ENCODE data around the gene DAD1. TPM values are rescaled to one million over a fixed set of nuclear protein-coding genes. Genes with fewer than 3 reads are reported as not detected.

DAD1 gene
- total RNA-seq, 1 donor from 2014 or later: 186 TPM

DNA sequence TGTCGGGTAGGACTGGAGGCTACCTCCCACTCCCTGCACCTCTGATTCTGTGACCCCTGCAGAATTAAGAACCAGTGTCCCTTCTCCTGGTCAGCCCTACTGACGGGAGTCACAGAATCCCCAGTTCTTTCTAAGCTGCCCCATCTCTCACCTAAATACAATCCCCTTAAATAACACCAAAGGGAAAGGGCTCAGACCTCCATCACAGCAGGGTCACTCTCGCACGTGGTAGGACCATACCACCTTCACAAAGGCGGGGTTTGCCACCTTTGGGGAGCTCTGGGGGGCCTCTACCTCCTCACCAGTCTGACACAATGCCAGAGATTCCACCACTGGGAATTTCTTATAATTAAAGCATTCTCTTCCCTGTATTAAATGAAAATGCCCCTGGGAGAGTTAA is 35.6 kb downstream of the DAD1 start:
- H3K27me3 ChIP-seq: no peaks in the 10 kb centered on the region
- H3K27ac ChIP-seq: no peak overlapping the region
- H3K36me3 ChIP-seq: no peaks in the 10 kb centered on the region
- TF ChIP-seq, protein P1, sequence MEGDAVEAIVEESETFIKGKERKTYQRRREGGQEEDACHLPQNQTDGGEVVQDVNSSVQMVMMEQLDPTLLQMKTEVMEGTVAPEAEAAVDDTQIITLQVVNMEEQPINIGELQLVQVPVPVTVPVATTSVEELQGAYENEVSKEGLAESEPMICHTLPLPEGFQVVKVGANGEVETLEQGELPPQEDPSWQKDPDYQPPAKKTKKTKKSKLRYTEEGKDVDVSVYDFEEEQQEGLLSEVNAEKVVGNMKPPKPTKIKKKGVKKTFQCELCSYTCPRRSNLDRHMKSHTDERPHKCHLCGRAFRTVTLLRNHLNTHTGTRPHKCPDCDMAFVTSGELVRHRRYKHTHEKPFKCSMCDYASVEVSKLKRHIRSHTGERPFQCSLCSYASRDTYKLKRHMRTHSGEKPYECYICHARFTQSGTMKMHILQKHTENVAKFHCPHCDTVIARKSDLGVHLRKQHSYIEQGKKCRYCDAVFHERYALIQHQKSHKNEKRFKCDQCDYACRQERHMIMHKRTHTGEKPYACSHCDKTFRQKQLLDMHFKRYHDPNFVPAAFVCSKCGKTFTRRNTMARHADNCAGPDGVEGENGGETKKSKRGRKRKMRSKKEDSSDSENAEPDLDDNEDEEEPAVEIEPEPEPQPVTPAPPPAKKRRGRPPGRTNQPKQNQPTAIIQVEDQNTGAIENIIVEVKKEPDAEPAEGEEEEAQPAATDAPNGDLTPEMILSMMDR (IDR thresholded peaks at IDR 0.05): no peak
- no peak overlapping the region for H3K4me3 ChIP-seq
- H3K9me3 ChIP-seq: no peaks in the 10 kb centered on the region
- peaks cover 0 to 11% of the 10 kb centered on the region in 2 donors for H3K4me1 ChIP-seq
- DNase-seq (ENCODE audit: low spot score in 2 of 2): peak in 1 of 2 donors; percentile 42
- intact Hi-C loops (cut with DNase I): loop anchor here (10.0 kb wide), 2 partner anchors 239 to 501 kb away; partner anchors contain the start of gene CDH24

DNA sequence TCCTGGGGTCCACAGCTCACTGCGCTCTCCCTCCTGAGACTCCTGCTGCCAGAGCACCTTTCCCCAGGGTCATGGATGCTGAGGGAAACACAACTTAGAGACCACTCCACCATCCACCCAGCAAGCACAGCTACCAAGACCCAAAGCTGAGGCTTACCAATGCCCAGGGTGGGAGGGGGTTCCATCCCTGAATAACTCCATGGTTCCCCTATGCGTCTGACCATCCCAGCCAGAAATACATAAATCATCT is 36.3 kb downstream of the DAD1 start:
- Histone ChIP-seq H3K27ac (no peak overlapping the region), H3K4me3 (no peak overlapping the region), H3K9me3 (no peaks in the 10 kb centered on the region), H3K27me3 (no peaks in the 10 kb centered on the region), H3K4me1 (peaks cover 0 to 12% of the 10 kb centered on the region in 2 donors), H3K36me3 (no peaks in the 10 kb centered on the region)
- intact Hi-C loops (cut with DNase I): loop anchor here (10.0 kb wide), 2 partner anchors 238 to 502 kb away; partner anchors contain the start of gene CDH24
- peak in 1 of 2 donors; percentile 42 for DNase-seq (ENCODE audit: low spot score in 2 of 2)
- TF ChIP-seq, protein P1 (IDR thresholded peaks at IDR 0.05): no peak

DNA sequence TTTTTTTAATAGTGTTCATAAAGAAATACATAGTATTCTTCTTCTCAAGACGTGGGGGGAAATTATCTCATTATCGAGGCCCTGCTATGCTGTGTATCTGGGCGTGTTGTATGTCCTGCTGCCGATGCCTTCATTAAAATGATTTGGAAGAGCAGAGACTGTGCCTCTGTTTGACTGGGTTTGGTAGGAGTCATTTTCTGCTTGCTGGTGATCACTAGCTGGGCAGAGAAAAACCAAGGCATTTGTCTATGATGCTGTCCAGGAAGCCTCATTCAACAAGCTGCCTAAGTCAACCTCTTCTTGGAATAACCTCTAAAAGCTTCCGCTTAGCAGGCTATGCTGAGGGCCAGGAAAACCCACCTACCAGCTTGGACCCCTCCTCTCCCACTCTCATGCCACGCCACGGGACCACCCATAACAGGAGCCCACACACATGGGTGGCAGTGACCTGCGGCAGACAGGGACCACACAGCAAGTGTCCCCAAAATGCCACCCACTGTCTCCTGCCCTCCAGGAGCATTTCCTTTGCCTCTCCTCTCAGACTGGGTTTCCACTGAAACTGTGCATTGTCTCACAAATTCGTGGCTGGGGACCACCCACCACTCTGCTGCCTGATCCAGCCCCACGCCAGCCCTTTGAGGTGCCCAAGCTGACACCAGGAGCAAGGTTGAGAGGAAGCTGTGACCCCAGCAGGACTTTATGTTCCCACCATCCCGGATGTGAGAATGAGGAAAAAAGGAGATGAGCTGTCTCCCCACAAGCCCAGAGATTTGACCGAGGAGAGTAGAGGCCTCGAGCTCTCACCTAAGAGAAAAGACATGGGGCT is 36.8 kb downstream of the DAD1 start:
- peak in 1 of 2 donors; percentile 43 for DNase-seq (ENCODE audit: low spot score in 2 of 2)
- Histone ChIP-seq H3K36me3 (no peaks in the 10 kb centered on the region), H3K9me3 (no peaks in the 10 kb centered on the region), H3K27ac (no peak overlapping the region), H3K4me3 (no peak overlapping the region), H3K4me1 (peaks cover 0 to 11% of the 10 kb centered on the region in 2 donors), H3K27me3 (no peaks in the 10 kb centered on the region)
- intact Hi-C loops (cut with DNase I): loop anchor here (10.0 kb wide), 2 partner anchors 237 to 503 kb away; partner anchors contain the start of gene CDH24
- TF ChIP-seq, protein P1 (IDR thresholded peaks at IDR 0.05): no peak

DNA sequence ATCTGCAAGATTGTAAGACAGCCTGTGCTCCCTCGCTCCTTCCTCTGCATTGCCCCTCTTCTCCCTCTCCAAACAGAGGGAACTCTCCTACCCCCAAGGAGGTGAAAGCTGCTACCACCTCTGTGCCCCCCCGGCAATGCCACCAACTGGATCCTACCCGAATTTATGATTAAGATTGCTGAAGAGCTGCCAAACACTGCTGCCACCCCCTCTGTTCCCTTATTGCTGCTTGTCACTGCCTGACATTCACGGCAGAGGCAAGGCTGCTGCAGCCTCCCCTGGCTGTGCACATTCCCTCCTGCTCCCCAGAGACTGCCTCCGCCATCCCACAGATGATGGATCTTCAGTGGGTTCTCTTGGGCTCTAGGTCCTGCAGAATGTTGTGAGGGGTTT is 37.4 kb downstream of the DAD1 start:
- Histone ChIP-seq H3K36me3 (no peaks in the 10 kb centered on the region), H3K4me1 (peaks cover 0 to 15% of the 10 kb centered on the region in 2 donors), H3K27me3 (no peaks in the 10 kb centered on the region), H3K9me3 (no peaks in the 10 kb centered on the region), H3K4me3 (no peak overlapping the region), H3K27ac (no peak overlapping the region)
- peak in 1 of 2 donors; percentile 54 for DNase-seq (ENCODE audit: low spot score in 2 of 2)
- TF ChIP-seq, protein P1 (IDR thresholded peaks at IDR 0.05): no peak
- intact Hi-C loops (cut with DNase I): loop anchor here (10.0 kb wide), 2 partner anchors 237 to 503 kb away; partner anchors contain the start of gene CDH24

DNA sequence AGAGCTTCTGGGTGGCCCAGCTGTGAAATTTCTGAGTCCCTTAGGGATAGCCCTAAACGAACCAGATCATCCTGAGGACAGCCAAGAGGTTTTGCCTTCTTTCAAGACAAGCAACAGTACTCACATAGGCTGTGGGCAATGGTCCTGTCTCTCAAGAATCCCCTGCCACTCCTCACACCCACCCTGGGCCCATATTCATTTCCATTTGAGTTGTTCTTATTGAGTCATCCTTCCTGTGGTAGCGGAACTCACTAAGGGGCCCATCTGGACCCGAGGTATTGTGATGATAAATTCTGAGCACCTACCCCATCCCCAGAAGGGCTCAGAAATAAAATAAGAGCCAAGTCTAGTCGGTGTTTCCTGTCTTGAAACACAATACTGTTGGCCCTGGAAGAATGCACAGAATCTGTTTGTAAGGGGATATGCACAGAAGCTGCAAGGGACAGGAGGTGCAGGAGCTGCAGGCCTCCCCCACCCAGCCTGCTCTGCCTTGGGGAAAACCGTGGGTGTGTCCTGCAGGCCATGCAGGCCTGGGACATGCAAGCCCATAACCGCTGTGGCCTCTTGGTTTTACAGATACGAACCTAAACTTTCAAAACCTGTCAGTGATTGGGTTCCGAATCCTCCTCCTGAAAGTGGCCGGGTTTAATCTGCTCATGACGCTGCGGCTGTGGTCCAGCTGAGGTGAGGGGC is 38.9 kb downstream of the DAD1 start:
- Histone ChIP-seq H3K36me3 (no peaks in the 10 kb centered on the region), H3K27ac (no peak overlapping the region), H3K4me3 (no peak overlapping the region), H3K27me3 (no peaks in the 10 kb centered on the region), H3K9me3 (no peaks in the 10 kb centered on the region), H3K4me1 (peaks cover 3 to 13% of the 10 kb centered on the region in 2 donors)
- TF ChIP-seq, protein P1 (IDR thresholded peaks at IDR 0.05): no peak
- peak in 1 of 2 donors; percentile 50 for DNase-seq (ENCODE audit: low spot score in 2 of 2)
- intact Hi-C loops (cut with DNase I): loop anchor here (10.0 kb wide), 2 partner anchors 235 to 505 kb away; partner anchors contain the start of gene CDH24

All from ascending aorta (tissue), 2 donors.